Measurements from ENCODE around the gene BASP1.

GRCh38 chr5:17234374-17234773, 16.9 kb downstream of the BASP1 start:
- TF ChIP-seq POLR2A (IDR thresholded peaks at IDR 0.05) (no peak), CTCF (IDR thresholded peaks at IDR 0.05) (no peak)
